Fibroblast of peridontal ligament (primary cell): ENCODE data around the gene SNRNP70.
"Not testable (repeated sequence)": the region's sequence is repeated elsewhere in the genome, so short reads cannot be mapped to it uniquely, and the experiment has no call there.

Experiments
- DNase-seq: peaks from one replicate; pipeline ENCODE4 v3.0.0-alpha.2; 2010; ENCODE audit errors: extremely low read depth

SNRNP70 gene

DNA sequence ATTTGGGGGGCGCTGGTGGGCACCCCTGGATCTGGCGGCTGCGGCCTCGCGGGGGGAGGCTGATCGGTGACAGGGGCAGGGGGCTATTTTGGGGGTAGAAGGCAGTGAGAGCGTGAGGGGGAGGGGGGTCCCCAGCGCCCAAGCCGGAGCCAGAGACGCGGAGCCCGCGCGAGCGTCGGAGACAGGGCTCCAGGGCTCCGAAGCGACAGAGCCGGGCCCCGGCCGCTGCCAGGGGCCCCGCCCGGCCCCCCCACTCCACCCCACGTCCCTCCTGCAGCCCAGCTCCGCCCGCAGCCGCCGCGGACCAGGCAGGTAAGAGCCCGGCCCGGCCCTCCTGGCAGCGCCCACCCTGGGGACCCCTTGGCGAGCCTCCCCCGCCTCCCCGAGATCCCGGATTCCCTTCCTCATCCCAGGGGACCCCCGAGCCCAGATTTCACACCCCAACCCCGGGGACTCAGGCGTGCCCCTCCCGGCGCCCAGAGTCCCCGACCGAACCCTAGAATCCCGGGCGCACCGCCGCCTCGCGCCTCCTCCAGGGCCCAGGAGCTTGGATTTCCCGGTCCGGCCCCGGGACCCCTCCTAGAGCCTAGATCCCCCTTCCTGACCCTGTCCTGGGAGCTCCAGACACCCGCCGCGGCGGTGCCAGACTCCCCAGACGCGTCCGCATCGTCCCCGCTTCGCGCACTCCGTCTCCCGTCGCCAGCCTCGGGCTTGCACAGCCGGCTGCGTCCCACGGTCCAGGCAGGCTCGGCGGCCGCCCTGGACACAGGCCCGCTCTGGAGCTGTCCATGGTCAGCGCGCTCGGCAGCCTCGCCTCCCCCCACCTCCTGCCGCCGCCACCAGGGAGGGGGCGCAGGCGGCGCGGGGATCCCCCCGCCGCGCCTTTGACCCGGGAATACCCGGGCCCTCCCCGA is 34.4 kb downstream of the SNRNP70 start, which contains the start of gene PPFIA3:
Gene PPFIA3, plus strand, starts transcription at position 134 of the 914 bp plus-strand sequence. CDS start 8,330 bp downstream, outside the sequence.
- DNase-seq, result peak; percentile 35

GRCh38 chr19:49120325-49120683 is 35.1 kb downstream of the SNRNP70 start:
- no peak for DNase-seq

GRCh38 chr19:49120868-49121267 is 35.6 kb downstream of the SNRNP70 start:
- DNase-seq, result no peak

GRCh38 chr19:49121841-49122240 is 36.6 kb downstream of the SNRNP70 start:
- DNase-seq, result not testable (repeated sequence)

- DNase-seq, result not testable (repeated sequence)
Observed at GRCh38 chr19:49123285-49123684, 38.0 kb downstream of the SNRNP70 start.

DNA sequence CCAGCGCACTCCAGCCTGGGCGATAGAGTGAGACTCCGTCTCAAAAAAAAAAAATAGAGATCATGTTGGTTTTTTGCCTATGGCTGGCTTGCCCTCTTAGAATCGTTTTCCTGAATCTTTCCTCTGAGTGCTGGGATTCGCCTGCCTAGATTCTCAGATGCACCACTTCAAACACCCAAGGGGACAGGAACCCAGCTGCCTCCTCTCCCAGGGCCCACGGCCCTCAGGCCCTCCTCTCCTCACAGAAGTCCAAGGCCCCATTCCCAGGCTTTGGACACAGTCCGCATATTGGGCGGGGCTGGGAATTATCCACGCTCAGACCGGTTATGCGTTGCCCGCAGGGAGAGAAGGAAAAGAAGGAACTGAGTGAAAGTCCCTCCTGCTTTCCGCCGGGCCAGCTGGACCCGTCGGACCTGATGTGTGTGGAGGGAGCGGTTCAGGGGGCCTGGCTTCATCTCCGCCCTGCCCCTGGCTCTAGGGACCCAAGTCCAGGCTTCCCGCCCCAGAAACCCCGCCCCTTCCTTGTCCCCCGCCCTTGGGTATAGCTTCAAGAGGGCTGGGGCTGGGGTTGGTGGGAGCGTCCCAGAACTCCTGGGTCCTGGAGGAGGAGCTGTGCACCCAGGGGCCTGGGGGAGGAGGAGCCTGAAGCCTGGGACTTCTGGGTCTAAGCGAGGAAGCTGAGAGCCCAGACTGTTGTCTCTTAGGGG is 39.9 kb downstream of the SNRNP70 start:
- DNase-seq, result no peak

GRCh38 chr19:49126575-49126974 is 41.3 kb downstream of the SNRNP70 start:
- no peak for DNase-seq

- DNase-seq, result not testable (repeated sequence)
Observed at GRCh38 chr19:49127225-49127624, 42.0 kb downstream of the SNRNP70 start.

GRCh38 chr19:49127674-49128544 is 42.7 kb downstream of the SNRNP70 start:
- peak; percentile 94 for DNase-seq

DNA sequence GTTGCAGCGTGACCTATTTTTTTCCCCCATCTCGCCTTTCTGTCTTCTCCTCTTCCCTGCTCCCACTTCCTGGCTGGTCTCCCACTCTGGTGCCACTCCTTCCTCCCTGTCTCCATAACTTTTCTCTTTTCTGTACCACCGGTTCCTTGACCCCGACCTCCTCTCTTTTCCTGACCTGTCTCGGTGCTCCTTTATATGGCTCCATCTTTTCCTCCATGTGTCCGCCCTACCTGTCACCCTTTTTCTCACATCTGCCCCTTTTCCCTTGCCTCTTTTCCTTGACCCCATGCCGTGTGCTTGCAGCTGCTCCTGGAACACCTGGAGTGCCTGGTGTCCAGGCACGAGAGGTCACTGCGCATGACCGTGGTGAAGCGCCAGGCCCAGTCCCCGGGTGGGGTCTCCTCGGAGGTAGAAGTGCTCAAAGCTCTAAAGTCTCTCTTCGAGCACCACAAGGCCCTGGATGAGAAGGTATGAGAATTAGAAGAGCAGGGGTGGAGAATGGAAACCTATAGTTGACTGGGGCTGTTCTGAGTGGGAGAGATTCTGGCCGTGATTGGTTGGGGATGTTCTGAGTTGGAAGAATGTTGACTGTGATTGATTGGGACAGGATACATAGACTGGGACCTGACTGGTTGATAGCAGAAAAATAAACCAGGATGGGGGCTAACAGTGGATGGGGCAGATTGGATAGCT is 43.4 kb downstream of the SNRNP70 start:
- DNase-seq, result no peak

- DNase-seq, result no peak
Observed at GRCh38 chr19:49129238-49129583, 44.0 kb downstream of the SNRNP70 start.

DNA sequence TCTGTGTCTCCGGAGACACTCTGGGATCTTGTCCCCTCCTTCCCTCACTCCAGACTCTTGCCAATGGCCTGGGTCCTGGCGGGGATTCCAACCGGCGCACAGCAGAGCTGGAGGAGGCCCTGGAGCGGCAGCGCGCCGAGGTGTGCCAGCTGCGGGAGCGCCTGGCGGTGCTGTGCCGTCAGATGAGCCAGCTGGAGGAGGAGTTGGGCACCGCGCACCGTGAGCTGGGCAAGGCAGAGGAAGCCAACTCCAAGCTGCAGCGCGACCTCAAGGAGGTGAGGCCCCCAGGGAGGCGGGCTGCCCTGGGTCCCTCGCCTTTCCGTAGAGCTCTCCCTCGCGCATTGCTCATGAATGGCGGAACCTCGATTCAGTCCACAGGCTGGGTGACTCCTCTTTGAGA is 45.1 kb downstream of the SNRNP70 start:
- DNase-seq, result no peak

GRCh38 chr19:49132974-49133609 is 47.8 kb downstream of the SNRNP70 start:
- no peak for DNase-seq

- peak; percentile 36 for DNase-seq
Observed at GRCh38 chr19:49133621-49134454, 48.6 kb downstream of the SNRNP70 start.

DNA sequence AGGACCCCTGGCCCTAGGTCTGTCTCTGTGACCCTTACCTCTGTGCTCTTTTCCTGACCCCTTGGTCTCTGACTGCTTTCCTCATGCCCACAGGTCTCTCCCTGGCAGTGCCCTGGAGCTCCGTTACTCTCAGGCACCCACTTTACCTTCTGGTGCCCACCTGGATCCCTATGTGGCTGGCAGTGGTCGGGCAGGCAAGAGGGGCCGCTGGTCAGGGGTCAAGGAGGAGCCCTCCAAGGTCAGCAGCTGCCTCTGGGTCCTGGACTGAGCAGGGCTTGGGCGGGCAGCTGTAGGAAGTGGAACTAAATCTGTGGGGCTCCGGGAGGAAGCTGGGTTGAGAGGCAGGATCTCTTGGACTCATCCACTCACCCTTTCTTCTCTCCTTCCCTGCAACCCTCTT is 50.4 kb downstream of the SNRNP70 start:
- DNase-seq, result no peak

DNA sequence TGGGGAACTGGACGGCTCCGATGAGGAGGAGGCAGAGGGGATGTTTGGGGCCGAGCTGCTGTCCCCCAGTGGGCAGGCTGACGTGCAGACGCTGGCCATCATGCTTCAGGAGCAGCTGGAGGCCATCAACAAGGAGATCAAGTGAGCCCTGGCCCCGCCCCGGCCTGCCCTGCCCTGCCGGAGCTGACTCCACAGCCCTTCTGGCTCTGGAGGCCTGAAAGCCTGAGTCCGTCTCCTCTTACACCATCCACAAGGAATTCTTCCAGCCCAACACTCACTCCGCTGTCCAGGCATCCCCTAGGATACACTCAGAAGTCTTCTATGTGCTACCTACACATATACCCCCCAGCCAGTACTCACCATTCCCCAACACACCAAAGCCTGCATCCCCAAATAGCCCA is 51.5 kb downstream of the SNRNP70 start:
- no peak for DNase-seq

DNA sequence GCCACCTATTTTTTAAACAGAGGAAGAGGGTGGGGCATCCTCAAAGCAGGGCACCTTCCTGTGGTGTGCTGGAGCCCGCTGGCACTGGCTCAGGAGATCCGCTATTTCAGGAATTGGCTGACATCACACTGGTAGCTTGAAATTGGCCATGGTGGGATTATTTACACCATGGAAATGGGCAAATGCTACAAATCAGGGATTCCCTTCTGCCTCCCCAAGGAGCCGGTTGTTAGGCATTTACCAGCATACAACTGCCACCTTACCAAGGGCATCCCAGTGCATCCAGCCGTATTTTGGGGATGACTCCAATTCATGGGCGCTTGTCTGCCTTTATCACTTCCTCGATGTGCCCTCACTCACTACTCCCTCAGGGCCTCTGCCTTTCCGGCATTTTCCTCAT is 55.7 kb downstream of the SNRNP70 start:
- DNase-seq, result no peak

DNA sequence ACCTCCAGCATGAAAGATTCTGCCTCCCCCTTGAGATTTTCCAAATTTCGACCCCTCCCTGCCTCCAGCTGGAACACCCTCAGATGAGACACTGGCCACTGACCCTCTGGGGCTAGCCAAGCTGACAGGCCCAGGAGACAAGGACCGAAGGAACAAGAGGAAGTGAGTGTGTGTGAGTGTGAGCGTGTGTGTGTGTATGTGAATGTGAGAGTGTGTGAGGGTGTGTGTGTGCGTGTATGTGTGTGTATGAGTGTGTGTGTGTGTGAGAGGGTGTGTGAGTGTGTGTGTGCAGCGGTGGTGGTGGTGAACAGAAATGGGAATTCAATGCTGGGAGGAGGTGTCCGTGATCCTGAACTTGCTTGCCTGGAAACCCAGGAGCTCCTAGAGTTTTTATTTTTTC is 56.1 kb downstream of the SNRNP70 start:
- no peak for DNase-seq

GRCh38 chr19:49142866-49143335 is 57.6 kb downstream of the SNRNP70 start:
- DNase-seq, result peak; percentile 85
